Colon (tissue), 2 donors: ENCODE results near the gene NHLH2.

Experiments used
- FAIRE-seq: peaks from 2 replicates; lab custom pipeline; 2012; peaks lifted over from hg19 to GRCh38; lab: Jason Lieb, UNC
- donor health status: control.
- donor health status: control.

Gene NHLH2

GRCh38 chr1:115796897-115797296 lies 44.0 kb downstream of the NHLH2 start:
- no peak for FAIRE-seq

GRCh38 chr1:115796036-115796435 lies 44.9 kb downstream of the NHLH2 start:
- no peak for FAIRE-seq

GRCh38 chr1:115794976-115795639 lies 45.8 kb downstream of the NHLH2 start:
- no peak for FAIRE-seq

- no peak for FAIRE-seq
Observed at GRCh38 chr1:115793162-115793561, 47.8 kb downstream of the NHLH2 start.

- FAIRE-seq, result no peak
Observed at GRCh38 chr1:115791816-115792215, 49.1 kb downstream of the NHLH2 start.

- no peak for FAIRE-seq
Observed at GRCh38 chr1:115790846-115791245, 50.1 kb downstream of the NHLH2 start.

GRCh38 chr1:115790356-115790755 lies 50.6 kb downstream of the NHLH2 start:
- no peak for FAIRE-seq
